ENCODE results near the gene TMEM181.

DNA sequence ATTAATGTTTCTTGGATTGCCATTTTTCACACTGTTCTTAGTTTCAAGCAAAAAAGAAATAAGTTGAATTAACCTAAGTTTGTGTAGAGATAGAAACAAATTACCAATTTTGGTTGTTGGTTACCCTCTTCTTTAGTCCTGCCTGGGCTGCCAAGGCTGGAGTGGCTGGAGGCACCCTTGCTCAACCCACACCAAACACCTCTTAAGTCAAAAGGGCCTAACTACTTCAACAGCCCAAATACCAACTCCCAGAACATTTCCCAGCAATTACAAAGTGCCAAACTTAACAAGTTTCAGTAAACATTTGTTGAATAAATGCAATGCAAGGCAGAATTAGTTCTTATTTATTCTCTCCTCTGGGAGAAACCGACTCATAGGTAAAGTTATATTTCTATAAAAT, 38.1 kb upstream of the TMEM181 start:
- TF ChIP-seq, protein P1, sequence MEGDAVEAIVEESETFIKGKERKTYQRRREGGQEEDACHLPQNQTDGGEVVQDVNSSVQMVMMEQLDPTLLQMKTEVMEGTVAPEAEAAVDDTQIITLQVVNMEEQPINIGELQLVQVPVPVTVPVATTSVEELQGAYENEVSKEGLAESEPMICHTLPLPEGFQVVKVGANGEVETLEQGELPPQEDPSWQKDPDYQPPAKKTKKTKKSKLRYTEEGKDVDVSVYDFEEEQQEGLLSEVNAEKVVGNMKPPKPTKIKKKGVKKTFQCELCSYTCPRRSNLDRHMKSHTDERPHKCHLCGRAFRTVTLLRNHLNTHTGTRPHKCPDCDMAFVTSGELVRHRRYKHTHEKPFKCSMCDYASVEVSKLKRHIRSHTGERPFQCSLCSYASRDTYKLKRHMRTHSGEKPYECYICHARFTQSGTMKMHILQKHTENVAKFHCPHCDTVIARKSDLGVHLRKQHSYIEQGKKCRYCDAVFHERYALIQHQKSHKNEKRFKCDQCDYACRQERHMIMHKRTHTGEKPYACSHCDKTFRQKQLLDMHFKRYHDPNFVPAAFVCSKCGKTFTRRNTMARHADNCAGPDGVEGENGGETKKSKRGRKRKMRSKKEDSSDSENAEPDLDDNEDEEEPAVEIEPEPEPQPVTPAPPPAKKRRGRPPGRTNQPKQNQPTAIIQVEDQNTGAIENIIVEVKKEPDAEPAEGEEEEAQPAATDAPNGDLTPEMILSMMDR (conservative IDR thresholded peaks at IDR 0.05 in 1 of 2, IDR thresholded peaks at IDR 0.05 in 1 of 2; ENCODE audit: low read depth in 1 of 2, low read length in 2 of 2) = no peak
- TF ChIP-seq EZH2 (IDR thresholded peaks at IDR 0.05; ENCODE audit: low read length, missing control alignments) = no peak

All from fibroblast of lung (primary cell).